ENCODE measurements around the gene SLC48A1.
"Not testable (repeated sequence)": the region's sequence is repeated elsewhere in the genome, so short reads cannot be mapped to it uniquely, and the experiment has no call there.

The SLC48A1 gene

GRCh38 chr12:47805417-47805816 is 32.4 kb downstream of the SLC48A1 start:
- in situ Hi-C loops (cut with HindIII; ENCODE audit: low sequenced_read_pairs): no loop called here
- no peak for TF ChIP-seq CTCF (IDR thresholded peaks at IDR 0.05; ENCODE audit: low read depth, low read length, missing control alignments)
- H3K4me3 ChIP-seq (ENCODE audit: low read depth, low read length): no peak overlapping the region
- DNase-seq (ENCODE audit: low read depth): no peak

GRCh38 chr12:47807338-47807737 is 34.3 kb downstream of the SLC48A1 start:
- in situ Hi-C loops (cut with HindIII; ENCODE audit: low sequenced_read_pairs): no loop called here
- TF ChIP-seq CTCF (IDR thresholded peaks at IDR 0.05; ENCODE audit: low read depth, low read length, missing control alignments): no peak
- no peak overlapping the region for H3K4me3 ChIP-seq (ENCODE audit: low read depth, low read length)

GRCh38 chr12:47808050-47808449 is 35.0 kb downstream of the SLC48A1 start:
- in situ Hi-C loops (cut with HindIII; ENCODE audit: low sequenced_read_pairs): no loop called here
- no peak overlapping the region for H3K4me3 ChIP-seq (ENCODE audit: low read depth, low read length)
- TF ChIP-seq CTCF (IDR thresholded peaks at IDR 0.05; ENCODE audit: low read depth, low read length, missing control alignments): no peak
- no peak for DNase-seq (ENCODE audit: low read depth)

More at GRCh38 chr12:47807338-47807737, 34.3 kb downstream of the SLC48A1 start:
- no peak for DNase-seq (ENCODE audit: low read depth)

GRCh38 chr12:47808574-47809365 is 35.7 kb downstream of the SLC48A1 start:
- no peak for DNase-seq (ENCODE audit: low read depth)
- peak; percentile 6 for TF ChIP-seq CTCF (IDR thresholded peaks at IDR 0.05; ENCODE audit: low read depth, low read length, missing control alignments)
- H3K4me3 ChIP-seq (ENCODE audit: low read depth, low read length): no peak overlapping the region
- in situ Hi-C loops (cut with HindIII; ENCODE audit: low sequenced_read_pairs): no loop called here

- H3K4me3 ChIP-seq (ENCODE audit: low read depth, low read length); in situ Hi-C loops (cut with HindIII; ENCODE audit: low sequenced_read_pairs); DNase-seq (ENCODE audit: low read depth): not testable (repeated sequence)
Measured at GRCh38 chr12:47809518-47809917, 36.5 kb downstream of the SLC48A1 start.

- in situ Hi-C loops (cut with HindIII; ENCODE audit: low sequenced_read_pairs): loop anchor here (5.0 kb wide), 1 partner anchor 76 kb away; no protein-coding TSS in a partner anchor
- H3K4me3 ChIP-seq (ENCODE audit: low read depth, low read length): no peak overlapping the region
- no peak for DNase-seq (ENCODE audit: low read depth)
- no peak for TF ChIP-seq CTCF (IDR thresholded peaks at IDR 0.05; ENCODE audit: low read depth, low read length, missing control alignments)
Measured at GRCh38 chr12:47811072-47811396, 38.0 kb downstream of the SLC48A1 start.
